ENCODE results near the gene CHRNA4. TPM values are rescaled to one million over a fixed set of nuclear protein-coding genes. Genes with fewer than 3 reads are reported as not detected.

CHRNA4 gene
- polyA plus RNA-seq, 1 of the 3 experiments (the other 2 are of a cell fraction) = not detected

DNA sequence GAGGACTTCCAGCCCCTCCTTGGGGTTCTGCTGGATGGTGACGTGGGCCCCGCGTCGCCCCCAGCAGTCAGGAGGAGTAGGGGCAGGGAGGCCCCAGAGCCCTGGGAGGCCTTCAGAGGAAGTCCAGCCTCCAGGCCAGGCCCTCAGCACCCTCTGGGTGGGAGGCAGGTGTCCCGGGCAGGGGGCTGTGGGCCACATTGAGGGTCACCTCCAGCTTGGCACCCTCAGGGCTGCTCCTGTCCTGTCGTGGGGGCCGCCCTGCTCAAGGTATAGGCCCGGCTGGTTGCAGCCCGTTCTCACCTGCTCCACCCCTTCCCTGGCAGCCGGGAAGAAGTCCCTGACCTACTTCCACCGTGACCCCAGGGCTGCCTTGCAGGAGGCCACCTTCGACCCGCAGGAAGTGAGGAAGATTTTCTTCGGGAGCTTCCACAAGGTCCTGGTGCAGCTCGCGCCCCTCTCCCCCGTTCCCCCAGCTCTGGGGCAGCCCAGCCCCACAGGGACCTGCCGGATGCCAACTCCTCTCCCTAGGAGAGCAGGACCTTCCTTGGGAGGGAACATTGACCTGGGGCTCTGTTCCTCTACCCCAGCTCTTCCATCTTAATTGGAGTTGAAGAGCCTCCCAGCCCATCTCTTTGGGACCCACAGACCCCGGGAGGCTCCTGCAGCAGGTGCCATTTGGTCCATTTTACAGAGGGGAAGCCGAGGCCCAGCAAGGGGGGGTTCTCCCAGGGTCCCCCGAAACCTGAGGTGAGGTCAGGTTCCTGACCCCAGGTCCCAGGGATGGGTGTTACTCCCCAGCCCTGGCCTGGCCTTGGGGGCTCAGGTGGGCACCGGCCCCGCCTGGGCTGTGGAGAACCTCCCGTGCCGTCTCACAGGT, 41.7 kb downstream of the CHRNA4 start:
- TF ChIP-seq RAD21 (IDR thresholded peaks at IDR 0.05; ENCODE audit: low read length) = no peak
- TF ChIP-seq, protein P1, sequence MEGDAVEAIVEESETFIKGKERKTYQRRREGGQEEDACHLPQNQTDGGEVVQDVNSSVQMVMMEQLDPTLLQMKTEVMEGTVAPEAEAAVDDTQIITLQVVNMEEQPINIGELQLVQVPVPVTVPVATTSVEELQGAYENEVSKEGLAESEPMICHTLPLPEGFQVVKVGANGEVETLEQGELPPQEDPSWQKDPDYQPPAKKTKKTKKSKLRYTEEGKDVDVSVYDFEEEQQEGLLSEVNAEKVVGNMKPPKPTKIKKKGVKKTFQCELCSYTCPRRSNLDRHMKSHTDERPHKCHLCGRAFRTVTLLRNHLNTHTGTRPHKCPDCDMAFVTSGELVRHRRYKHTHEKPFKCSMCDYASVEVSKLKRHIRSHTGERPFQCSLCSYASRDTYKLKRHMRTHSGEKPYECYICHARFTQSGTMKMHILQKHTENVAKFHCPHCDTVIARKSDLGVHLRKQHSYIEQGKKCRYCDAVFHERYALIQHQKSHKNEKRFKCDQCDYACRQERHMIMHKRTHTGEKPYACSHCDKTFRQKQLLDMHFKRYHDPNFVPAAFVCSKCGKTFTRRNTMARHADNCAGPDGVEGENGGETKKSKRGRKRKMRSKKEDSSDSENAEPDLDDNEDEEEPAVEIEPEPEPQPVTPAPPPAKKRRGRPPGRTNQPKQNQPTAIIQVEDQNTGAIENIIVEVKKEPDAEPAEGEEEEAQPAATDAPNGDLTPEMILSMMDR (IDR thresholded peaks at IDR 0.05) = no peak
- no peak for TF ChIP-seq RCOR1 (IDR thresholded peaks at IDR 0.05; ENCODE audit: low read length)
- TF ChIP-seq JUND (IDR thresholded peaks at IDR 0.05) = no peak
- no peak for TF ChIP-seq POLR2AphosphoS5 (IDR thresholded peaks at IDR 0.05; ENCODE audit: low read depth, low read length)
- TF ChIP-seq MXI1 (IDR thresholded peaks at IDR 0.05; ENCODE audit: low read depth, low read length) = no peak
- TF ChIP-seq, protein P2, sequence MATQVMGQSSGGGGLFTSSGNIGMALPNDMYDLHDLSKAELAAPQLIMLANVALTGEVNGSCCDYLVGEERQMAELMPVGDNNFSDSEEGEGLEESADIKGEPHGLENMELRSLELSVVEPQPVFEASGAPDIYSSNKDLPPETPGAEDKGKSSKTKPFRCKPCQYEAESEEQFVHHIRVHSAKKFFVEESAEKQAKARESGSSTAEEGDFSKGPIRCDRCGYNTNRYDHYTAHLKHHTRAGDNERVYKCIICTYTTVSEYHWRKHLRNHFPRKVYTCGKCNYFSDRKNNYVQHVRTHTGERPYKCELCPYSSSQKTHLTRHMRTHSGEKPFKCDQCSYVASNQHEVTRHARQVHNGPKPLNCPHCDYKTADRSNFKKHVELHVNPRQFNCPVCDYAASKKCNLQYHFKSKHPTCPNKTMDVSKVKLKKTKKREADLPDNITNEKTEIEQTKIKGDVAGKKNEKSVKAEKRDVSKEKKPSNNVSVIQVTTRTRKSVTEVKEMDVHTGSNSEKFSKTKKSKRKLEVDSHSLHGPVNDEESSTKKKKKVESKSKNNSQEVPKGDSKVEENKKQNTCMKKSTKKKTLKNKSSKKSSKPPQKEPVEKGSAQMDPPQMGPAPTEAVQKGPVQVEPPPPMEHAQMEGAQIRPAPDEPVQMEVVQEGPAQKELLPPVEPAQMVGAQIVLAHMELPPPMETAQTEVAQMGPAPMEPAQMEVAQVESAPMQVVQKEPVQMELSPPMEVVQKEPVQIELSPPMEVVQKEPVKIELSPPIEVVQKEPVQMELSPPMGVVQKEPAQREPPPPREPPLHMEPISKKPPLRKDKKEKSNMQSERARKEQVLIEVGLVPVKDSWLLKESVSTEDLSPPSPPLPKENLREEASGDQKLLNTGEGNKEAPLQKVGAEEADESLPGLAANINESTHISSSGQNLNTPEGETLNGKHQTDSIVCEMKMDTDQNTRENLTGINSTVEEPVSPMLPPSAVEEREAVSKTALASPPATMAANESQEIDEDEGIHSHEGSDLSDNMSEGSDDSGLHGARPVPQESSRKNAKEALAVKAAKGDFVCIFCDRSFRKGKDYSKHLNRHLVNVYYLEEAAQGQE (IDR thresholded peaks at IDR 0.05; ENCODE audit: low read depth, low read length) = no peak
- no peak for TF ChIP-seq NFIC (IDR thresholded peaks at IDR 0.05; ENCODE audit: borderline replicate concordance)
- TF ChIP-seq EP300 (IDR thresholded peaks at IDR 0.05; ENCODE audit: borderline replicate concordance in 1 of 2, low read depth in 1 of 2, low read length in 1 of 2) = no peak
- TF ChIP-seq USF1 (IDR thresholded peaks at IDR 0.05; ENCODE audit: borderline replicate concordance, low read depth) = no peak
- no peak for TF ChIP-seq RXRA (IDR thresholded peaks at IDR 0.05; ENCODE audit: borderline replicate concordance, low read depth)
- no peak for TF ChIP-seq GATA2 (CRISPR knock-in tag; IDR thresholded peaks at IDR 0.05)
- TF ChIP-seq FOXM1 (IDR thresholded peaks at IDR 0.05; ENCODE audit: low read depth) = no peak
- DNase-seq = no peak
- 70% methylated on average over 6 of the region's 25 CpGs for WGBS (ENCODE audit: low lambda C conversion rate)

More for the DNA sequence above, 41.7 kb downstream of the CHRNA4 start:
- no peaks in the 10 kb centered on the region for H3F3A ChIP-seq (replicated peaks; ENCODE audit: insufficient read depth)
- H3K36me3 ChIP-seq (replicated peaks in 1 of 2; ENCODE audit: control insufficient read depth in 1 of 2, insufficient read depth in 2 of 2, low read length in 1 of 2) = no peaks in the 10 kb centered on the region
- H3K9me2 ChIP-seq = no peaks in the 10 kb centered on the region
- no peak overlapping the region for H3K9ac ChIP-seq
- H4K20me1 ChIP-seq (ENCODE audit: insufficient read depth) = no peaks in the 10 kb centered on the region
- CTCF ChIA-PET = interaction anchor here (5.8 to 6.4 kb wide), 2 partner anchors 10 to 62 kb away, joined by 43 to 53 read pairs; no protein-coding TSS in a partner anchor
- POLR2A ChIA-PET = no interaction called here
- no peak overlapping the region for H3K4me3 ChIP-seq (ENCODE audit: low read depth in 2 of 2, low read length in 1 of 2)
- no peaks in the 10 kb centered on the region for H3K9me3 ChIP-seq
- H3K4me1 ChIP-seq (ENCODE audit: control insufficient read depth in 1 of 2, insufficient read depth in 2 of 2, low read depth in 1 of 2, low read length in 1 of 2) = no peaks in the 10 kb centered on the region
- no peaks in the 10 kb centered on the region; the same call in 1 of the 2 replicates for H3K27me3 ChIP-seq (ENCODE audit: insufficient read depth)
- no peak overlapping the region for H3K27ac ChIP-seq (ENCODE audit: low read depth in 2 of 2, low read length in 1 of 2)
- no peak overlapping the region for H2AFZ ChIP-seq (ENCODE audit: low read depth)
- H3K4me2 ChIP-seq = no peak overlapping the region
- H3K79me2 ChIP-seq (ENCODE audit: insufficient read depth) = no peaks in the 10 kb centered on the region

Measured in SK-N-SH (cell line).